ENCODE data around the gene ROBO2.

The ROBO2 gene

GRCh38 chr3:77605865-77606264 is 566.0 kb downstream of the ROBO2 start:
- no peak for DNase-seq (ENCODE audit: extremely low spot score)
- no peak for TF ChIP-seq CTCF (IDR thresholded peaks at IDR 0.05; ENCODE audit: control extremely low read depth, extremely low read depth, low read depth, missing control alignments)
- POLR2A ChIA-PET, result no interaction called here
- CTCF ChIA-PET, result no interaction called here

DNA sequence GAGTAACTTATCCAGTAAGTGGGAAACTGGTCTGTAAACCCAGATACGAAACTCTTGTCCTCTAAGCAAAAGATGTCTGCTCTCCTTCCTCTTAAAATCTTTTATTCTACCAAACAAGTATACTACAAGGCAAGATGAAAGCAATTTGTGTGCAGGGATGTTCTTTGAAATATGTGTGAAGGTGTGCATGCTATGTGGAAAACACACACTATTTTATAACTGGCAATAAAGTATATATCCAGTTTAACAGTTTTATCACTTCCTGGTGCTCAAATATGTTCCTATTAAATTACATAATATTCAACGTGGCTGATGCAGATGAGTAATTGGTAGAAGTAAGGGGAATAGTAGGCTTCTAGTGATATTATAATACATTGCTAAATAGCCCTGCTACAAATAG is 566.5 kb downstream of the ROBO2 start:
- POLR2A ChIA-PET, result no interaction called here
- TF ChIP-seq CTCF (IDR thresholded peaks at IDR 0.05; ENCODE audit: control extremely low read depth, extremely low read depth, low read depth, missing control alignments), result no peak
- CTCF ChIA-PET, result no interaction called here
- no peak for DNase-seq (ENCODE audit: extremely low spot score)

DNA sequence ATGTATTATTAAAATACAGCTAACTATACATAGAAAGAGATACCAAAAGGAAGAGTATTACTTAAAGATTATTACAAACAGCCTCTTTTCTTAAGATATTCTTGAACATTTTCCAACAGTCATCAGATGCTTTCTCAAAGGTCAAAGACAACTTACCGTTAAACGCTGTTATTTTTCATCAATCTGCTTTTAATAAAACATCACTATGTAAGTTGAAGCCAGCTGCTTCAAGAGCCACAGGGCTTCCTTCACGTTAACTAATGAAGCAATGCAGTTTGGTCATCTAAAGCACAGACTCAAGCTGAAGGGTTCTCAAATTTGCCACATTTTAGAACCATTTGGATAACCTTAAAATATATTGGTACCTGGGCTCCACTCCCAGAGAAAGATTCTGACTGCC is 578.8 kb downstream of the ROBO2 start:
- TF ChIP-seq CTCF (IDR thresholded peaks at IDR 0.05; ENCODE audit: control extremely low read depth, extremely low read depth, low read depth, missing control alignments), result no peak
- CTCF ChIA-PET, result interaction anchor here (0.9 kb wide), 1 partner anchor 304 kb away, joined by 3 read pairs; no protein-coding TSS in a partner anchor
- DNase-seq (ENCODE audit: extremely low spot score), result no peak
- POLR2A ChIA-PET, result no interaction called here

DNA sequence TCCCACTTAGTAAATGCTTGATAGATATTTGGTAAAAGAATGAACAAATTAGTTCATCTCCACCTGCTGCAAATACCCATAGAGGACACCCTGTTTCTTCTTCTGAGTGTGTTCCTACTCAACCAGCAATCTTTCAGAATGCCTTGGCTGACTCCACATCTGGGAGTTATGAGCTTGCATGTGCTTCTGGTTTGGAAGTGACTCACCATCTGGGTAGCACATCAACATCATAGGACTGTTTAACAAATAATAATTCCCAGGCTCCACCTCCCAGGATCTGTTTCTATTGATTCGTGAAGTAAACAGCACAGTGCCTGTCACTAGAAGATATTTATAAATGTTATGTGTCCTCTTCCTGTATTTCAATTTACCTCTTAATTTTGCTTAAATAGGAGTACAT is 580.1 kb downstream of the ROBO2 start:
- CTCF ChIA-PET, result interaction anchor here (1.1 kb wide), 1 partner anchor 12 kb away, joined by 3 read pairs; no protein-coding TSS in a partner anchor
- no peak for TF ChIP-seq CTCF (IDR thresholded peaks at IDR 0.05; ENCODE audit: control extremely low read depth, extremely low read depth, low read depth, missing control alignments)
- DNase-seq (ENCODE audit: extremely low spot score), result no peak
- POLR2A ChIA-PET, result no interaction called here

GRCh38 chr3:77623500-77623899 is 583.6 kb downstream of the ROBO2 start:
- DNase-seq (ENCODE audit: extremely low spot score), result no peak
- CTCF ChIA-PET, result no interaction called here
- POLR2A ChIA-PET, result no interaction called here
- TF ChIP-seq CTCF (IDR thresholded peaks at IDR 0.05; ENCODE audit: control extremely low read depth, extremely low read depth, low read depth, missing control alignments), result no peak

DNA sequence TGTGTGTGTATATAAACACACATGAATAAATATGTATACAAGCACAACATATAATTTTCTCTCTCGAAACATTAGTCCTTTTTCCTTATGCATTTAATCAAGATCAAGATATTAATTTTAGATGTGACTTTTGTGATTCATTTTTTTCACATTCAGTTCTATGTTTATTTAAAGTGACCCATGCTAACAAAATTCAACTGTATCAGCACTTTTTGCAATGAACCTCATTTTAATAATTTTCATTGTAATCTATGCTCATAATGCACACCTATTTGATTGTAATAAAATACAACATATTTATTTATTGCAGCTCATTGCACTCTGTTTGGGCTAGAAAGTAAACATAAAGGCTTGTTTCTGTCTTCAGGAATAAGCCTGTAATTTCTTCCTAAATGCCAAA is 586.3 kb downstream of the ROBO2 start:
- TF ChIP-seq CTCF (IDR thresholded peaks at IDR 0.05; ENCODE audit: control extremely low read depth, extremely low read depth, low read depth, missing control alignments), result no peak
- POLR2A ChIA-PET, result no interaction called here
- DNase-seq (ENCODE audit: extremely low spot score), result no peak
- CTCF ChIA-PET, result interaction anchor here (1.4 kb wide), 1 partner anchor 9 kb away, joined by 3 read pairs; no protein-coding TSS in a partner anchor

DNA sequence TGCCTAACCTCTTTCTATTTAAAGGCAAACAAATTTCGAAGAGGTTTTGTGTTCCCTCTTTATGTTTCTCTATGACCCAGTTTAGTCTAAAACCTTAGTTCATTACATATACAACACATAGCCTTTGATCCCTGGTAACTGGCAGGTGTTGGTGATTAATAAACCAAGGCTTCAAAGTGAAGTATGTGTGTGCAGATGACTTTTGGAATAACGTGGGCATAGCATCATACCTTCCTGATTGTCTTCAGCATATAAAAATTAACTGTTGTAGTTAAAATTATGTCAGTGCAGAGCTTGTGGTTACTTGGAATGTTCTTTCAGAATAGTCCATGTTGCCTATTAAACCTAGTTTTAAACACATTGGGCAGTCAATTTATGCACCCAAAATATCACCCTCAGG is 608.3 kb downstream of the ROBO2 start:
- ChIA-PET CTCF (no interaction called here), POLR2A (no interaction called here)
- no peak for DNase-seq (ENCODE audit: extremely low spot score)
- TF ChIP-seq CTCF (IDR thresholded peaks at IDR 0.05; ENCODE audit: control extremely low read depth, extremely low read depth, low read depth, missing control alignments), result no peak

Measured in GM10248 (cell line).